ENCODE data around the gene CDH23.

The CDH23 gene

DNA sequence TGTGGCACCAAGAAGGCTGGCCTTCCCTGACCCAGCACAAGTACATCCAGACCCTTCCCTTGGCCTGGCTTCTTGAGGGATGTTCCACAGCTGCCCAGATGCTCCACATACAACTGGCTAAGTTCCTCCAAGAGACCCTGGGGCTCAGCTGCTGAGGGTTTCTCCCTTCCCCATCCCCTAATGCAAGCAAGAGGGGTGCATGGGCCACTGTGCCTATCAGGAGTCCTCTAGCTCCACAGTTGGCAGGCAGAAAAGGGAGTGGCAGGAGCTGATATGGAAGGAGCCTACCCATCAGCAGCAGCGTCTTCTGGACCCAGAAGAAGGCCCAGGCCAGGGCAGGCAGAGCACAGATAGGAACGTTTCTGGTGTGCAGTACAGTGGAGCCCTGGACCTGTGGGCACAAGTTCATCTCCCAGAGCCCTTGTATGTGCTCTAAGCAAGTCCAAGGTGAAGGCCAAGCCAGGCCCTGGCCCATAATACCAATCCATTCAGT is 350.4 kb downstream of the CDH23 start:
- Mint-ChIP-seq H3K27ac (peak overlapping the region; percentile 88), H3K27me3 (no peaks in the 10 kb centered on the region), H3K4me3 (no peak overlapping the region), H3K36me3 (ENCODE audit: low read depth) (peaks cover 41% of the 10 kb centered on the region), H3K9me3 (peaks cover 11% of the 10 kb centered on the region), H3K4me1 (ENCODE audit: low read depth) (peaks cover 100% of the 10 kb centered on the region)
- intact Hi-C loops (cut with micrococcal nuclease): loop anchor here (1.0 kb wide), 1 partner anchor 8 kb away; no protein-coding TSS in a partner anchor

- no peak overlapping the region for H3K4me3 Mint-ChIP-seq
- H3K27me3 Mint-ChIP-seq: no peaks in the 10 kb centered on the region
- intact Hi-C loops (cut with micrococcal nuclease): loop anchor here (1.0 kb wide), 1 partner anchor 9 kb away; no protein-coding TSS in a partner anchor
Observed at GRCh38 chr10:71747551-71748523, 351.1 kb downstream of the CDH23 start.

DNA sequence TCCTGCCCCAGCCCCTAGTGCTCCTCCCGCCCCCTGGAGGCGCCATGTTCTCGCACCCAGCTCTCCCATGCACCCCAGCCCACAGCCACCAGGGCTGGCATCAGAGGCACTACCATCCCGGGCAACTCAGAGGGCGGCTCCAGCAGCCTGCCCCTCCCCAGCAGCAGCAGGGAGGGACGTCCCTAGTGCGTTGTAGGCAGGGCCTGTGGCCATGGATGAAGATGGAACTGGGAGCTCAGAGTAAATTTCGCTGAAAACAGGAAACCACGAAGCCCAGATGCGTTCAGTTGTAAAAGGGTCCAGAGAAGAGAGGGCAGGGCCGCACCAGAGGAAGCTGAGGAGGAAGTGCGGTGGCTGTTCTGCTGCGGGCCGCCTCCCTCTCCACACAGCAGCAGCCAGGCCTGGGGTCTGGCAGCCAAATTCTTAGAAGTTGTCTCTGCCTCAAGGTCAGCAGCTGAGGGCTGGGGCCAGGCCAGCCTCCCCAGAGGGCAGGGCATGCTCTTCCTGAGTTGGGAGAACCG is 352.0 kb downstream of the CDH23 start:
- peak overlapping the region; percentile 46 for H3K4me3 Mint-ChIP-seq
- intact Hi-C loops (cut with micrococcal nuclease): no loop called here

More at GRCh38 chr10:71747551-71748523, 351.1 kb downstream of the CDH23 start:
- Mint-ChIP-seq H3K9me3 (peaks cover 3% of the 10 kb centered on the region), H3K4me1 (ENCODE audit: low read depth) (peaks cover 100% of the 10 kb centered on the region), H3K36me3 (ENCODE audit: low read depth) (peaks cover 41% of the 10 kb centered on the region), H3K27ac (peak overlapping the region; percentile 88)

DNA sequence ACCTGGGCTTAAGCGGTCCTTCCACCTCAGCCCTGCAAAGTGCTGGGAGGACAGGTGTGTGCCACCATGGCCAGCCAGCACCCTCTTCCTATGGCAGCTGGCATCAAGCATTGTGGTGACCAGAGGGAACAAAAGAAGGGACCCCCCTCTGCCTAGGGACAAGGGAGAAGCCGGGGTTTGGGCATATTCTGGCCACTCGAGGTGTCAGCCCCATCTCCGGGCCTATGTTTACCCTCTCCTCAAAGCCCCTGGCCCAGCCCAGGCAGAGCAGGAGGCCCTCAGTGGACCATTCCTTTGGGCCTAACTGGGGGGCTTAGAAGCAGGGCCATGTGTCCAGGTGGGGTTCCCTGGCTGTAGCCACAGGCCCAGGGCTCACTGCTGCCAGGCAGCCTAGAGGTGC is 352.7 kb downstream of the CDH23 start:
- no peaks in the 10 kb centered on the region for H3K9me3 Mint-ChIP-seq
- H3K27me3 Mint-ChIP-seq: no peaks in the 10 kb centered on the region
- intact Hi-C loops (cut with micrococcal nuclease): no loop called here
- H3K27ac Mint-ChIP-seq: peak overlapping the region; percentile 88
- peaks cover 100% of the 10 kb centered on the region for H3K4me1 Mint-ChIP-seq (ENCODE audit: low read depth)
- peaks cover 52% of the 10 kb centered on the region for H3K36me3 Mint-ChIP-seq (ENCODE audit: low read depth)
- H3K4me3 Mint-ChIP-seq: peak overlapping the region; percentile 14

More for the DNA sequence above, 352.0 kb downstream of the CDH23 start:
- Mint-ChIP-seq H3K4me1 (ENCODE audit: low read depth) (peaks cover 100% of the 10 kb centered on the region), H3K36me3 (ENCODE audit: low read depth) (peaks cover 45% of the 10 kb centered on the region), H3K27ac (peak overlapping the region; percentile 88), H3K9me3 (no peaks in the 10 kb centered on the region), H3K27me3 (no peaks in the 10 kb centered on the region)

DNA sequence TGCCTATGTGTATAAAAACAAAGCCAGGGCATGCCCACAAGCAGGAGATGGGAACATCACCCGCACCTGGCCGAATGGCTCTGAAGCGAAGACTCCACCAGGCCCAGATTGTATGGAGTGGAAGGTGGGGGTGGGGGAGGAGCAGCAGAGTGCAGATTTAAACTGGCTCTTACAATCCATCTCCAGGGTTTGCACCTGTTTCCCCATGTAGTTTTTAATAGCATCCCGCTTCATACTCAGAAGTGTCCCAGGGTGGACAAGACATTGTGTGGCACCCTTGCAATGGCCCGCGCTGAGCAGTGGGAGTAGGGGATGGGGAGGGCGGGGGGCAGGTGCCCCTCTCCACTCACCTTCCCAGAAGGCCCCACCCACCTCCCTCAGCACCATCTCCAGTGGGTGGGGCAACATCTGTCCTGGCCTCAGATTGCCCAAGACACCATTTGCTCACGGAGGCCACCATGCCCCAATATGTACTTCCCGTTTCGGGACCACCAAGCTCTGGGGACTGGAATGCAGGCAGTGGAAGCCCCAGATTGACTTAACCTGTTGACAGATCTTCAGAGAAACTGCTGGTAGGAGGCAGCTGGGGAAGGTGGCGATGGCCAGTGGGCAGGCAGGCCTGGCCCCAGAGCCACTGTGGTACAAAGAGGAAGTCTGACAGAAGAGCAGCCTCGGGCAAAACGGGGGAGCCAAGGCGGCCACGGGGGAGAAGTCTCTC is 353.6 kb downstream of the CDH23 start:
- Mint-ChIP-seq H3K27ac (peak overlapping the region; percentile 88), H3K4me3 (peak overlapping the region; percentile 36), H3K36me3 (ENCODE audit: low read depth) (peaks cover 61% of the 10 kb centered on the region), H3K27me3 (no peaks in the 10 kb centered on the region), H3K4me1 (ENCODE audit: low read depth) (peaks cover 100% of the 10 kb centered on the region), H3K9me3 (no peaks in the 10 kb centered on the region)
- intact Hi-C loops (cut with micrococcal nuclease): no loop called here

DNA sequence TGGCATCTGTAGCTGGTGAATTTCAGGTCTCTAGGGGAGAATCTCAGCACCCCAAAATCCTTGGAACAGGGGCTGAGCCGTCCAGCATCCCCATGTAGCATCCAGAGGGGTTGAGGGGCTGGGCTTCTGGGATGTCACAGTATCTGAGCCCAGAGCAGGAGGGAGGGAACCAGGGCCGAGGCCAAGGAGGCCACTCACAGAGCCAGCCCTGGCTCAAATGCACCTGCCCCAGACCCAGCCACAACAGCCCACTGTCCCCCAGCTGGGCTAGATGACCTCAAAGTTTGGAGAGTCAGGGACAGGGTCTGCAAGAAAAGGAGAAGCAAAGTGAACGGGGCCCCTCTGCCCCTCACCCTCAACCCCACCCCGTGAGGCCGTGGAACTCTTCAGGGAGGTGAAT is 354.3 kb downstream of the CDH23 start:
- intact Hi-C loops (cut with micrococcal nuclease): no loop called here
- Mint-ChIP-seq H3K36me3 (ENCODE audit: low read depth) (peaks cover 68% of the 10 kb centered on the region), H3K4me1 (ENCODE audit: low read depth) (peaks cover 100% of the 10 kb centered on the region), H3K4me3 (peak overlapping the region; percentile 36), H3K9me3 (no peaks in the 10 kb centered on the region), H3K27me3 (no peaks in the 10 kb centered on the region), H3K27ac (peak overlapping the region; percentile 88)

GRCh38 chr10:71751515-71752224 is 354.9 kb downstream of the CDH23 start:
- Mint-ChIP-seq H3K4me3 (no peak overlapping the region), H3K9me3 (no peaks in the 10 kb centered on the region), H3K4me1 (ENCODE audit: low read depth) (peaks cover 100% of the 10 kb centered on the region), H3K27ac (peak overlapping the region; percentile 88), H3K36me3 (ENCODE audit: low read depth) (peaks cover 72% of the 10 kb centered on the region), H3K27me3 (no peaks in the 10 kb centered on the region)
- intact Hi-C loops (cut with micrococcal nuclease): loop anchor here (2.0 kb wide), 1 partner anchor 15 kb away; no protein-coding TSS in a partner anchor

DNA sequence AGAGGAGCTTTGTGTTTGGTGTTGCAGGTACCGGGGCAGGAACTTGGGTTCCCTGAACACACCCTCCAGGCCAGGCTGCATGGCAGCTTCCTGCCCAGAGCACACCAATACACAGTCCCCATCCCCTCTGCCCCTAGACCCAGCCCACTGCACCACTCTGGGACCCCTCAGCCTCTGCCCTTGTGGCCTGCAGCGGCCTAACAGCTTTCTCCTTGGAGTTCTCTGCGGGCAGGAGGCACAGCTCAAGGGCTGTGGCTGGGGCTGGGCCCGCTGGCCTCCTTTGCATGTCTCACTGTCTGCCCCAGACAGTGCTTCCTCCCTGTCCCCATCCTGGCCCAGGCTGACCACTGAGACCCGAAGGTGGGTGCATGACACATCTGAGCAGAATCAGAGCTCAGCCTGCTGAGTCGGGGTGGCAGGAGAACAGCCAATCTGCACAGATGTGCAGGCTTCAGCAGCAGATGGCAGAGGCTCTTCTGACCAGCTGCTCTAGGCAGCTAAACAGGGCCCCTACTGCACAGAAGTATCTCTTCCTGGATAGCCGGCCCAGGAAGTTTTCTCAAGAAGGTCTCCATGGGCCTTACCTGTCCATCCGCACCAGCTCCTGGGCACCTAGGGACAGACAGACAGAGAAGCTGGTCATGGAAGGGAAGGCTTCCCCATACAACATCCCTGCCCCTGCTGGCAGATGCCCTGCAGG is 355.8 kb downstream of the CDH23 start:
- peaks cover 100% of the 10 kb centered on the region for H3K4me1 Mint-ChIP-seq (ENCODE audit: low read depth)
- intact Hi-C loops (cut with micrococcal nuclease): loop anchor here (2.0 kb wide), 1 partner anchor 16 kb away; no protein-coding TSS in a partner anchor
- peak overlapping the region; percentile 21 for H3K4me3 Mint-ChIP-seq
- H3K27ac Mint-ChIP-seq: peak overlapping the region; percentile 88
- peaks cover 76% of the 10 kb centered on the region for H3K36me3 Mint-ChIP-seq (ENCODE audit: low read depth)
- H3K27me3 Mint-ChIP-seq: no peaks in the 10 kb centered on the region
- H3K9me3 Mint-ChIP-seq: no peaks in the 10 kb centered on the region

DNA sequence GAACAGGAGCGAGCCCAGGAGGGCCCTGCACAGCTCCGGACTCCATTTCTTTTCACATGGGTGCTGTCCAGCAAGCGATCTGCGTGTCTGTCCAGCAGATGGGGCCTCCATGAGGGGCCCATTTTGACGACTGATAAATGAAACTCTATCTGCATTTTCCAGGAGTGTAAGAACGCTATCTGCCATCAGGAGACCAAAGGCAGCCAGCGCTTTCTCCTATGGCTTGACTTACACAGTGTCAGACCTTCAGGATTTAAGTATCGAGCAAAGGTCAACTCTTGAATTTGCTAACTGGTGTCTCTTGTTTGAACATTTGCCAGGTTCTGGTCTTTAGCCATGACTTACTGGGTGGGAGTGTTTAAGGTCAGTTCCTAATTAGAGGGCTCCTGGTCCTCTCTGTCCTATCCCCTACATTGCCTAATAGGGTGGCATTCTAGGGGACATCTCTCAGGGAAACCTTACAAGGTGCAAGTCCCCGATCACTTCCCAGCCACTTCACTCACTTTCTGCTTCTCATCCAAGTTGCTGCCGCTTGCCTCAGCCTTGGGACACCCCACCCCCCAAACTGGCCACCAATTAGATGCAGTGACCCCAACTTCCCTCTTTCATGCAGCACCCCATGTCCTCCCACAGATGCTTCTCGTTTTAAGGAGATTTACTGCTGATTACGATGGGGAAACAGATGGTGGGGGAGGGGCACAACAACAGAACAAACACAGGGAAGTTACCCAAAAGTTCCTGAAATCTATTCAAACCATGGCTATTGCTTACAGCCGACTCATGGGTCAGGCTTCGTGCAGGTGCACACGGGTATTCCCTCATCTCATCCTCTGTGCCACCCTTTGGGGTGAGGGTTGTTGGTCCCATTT is 356.6 kb downstream of the CDH23 start:
- Mint-ChIP-seq H3K4me1 (ENCODE audit: low read depth) (peaks cover 100% of the 10 kb centered on the region), H3K27me3 (no peaks in the 10 kb centered on the region), H3K27ac (peak overlapping the region; percentile 88), H3K36me3 (ENCODE audit: low read depth) (peaks cover 84% of the 10 kb centered on the region), H3K9me3 (no peaks in the 10 kb centered on the region), H3K4me3 (peak overlapping the region; percentile 21)
- intact Hi-C loops (cut with micrococcal nuclease): loop anchor here (2.0 kb wide), 1 partner anchor 17 kb away; no protein-coding TSS in a partner anchor

DNA sequence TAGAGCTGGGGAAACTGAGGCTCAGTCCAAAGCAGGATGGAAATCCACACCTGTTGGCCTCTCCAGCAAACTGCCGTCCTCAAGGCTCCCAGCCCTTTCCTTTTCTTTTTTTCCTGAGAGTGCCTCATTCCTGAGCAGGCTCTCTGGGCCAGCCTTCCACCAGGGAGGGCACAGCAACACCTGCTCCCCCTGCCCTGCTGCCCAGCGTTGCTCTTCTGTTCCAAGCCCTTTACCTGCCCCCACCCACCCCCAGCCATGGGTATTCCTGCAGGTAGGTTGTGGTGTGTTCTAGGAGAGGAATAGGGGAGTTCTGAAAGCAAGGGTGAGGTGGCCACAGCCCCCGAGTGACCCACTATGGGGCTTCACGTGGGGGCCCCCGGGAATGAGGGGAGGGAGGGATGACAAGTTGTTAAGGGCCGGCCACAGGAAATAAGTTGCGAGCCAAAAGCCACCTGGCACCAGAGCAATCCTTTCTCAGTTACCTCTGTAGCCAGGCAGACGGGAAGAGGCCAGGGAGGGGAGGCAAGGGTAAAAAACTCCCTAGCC is 357.3 kb downstream of the CDH23 start:
- Mint-ChIP-seq H3K36me3 (ENCODE audit: low read depth) (peaks cover 91% of the 10 kb centered on the region), H3K4me1 (ENCODE audit: low read depth) (peaks cover 95% of the 10 kb centered on the region), H3K4me3 (peak overlapping the region; percentile 18), H3K9me3 (no peaks in the 10 kb centered on the region), H3K27ac (peak overlapping the region; percentile 88), H3K27me3 (no peaks in the 10 kb centered on the region)
- intact Hi-C loops (cut with micrococcal nuclease): loop anchor here (2.0 kb wide), 1 partner anchor 17 kb away; no protein-coding TSS in a partner anchor

DNA sequence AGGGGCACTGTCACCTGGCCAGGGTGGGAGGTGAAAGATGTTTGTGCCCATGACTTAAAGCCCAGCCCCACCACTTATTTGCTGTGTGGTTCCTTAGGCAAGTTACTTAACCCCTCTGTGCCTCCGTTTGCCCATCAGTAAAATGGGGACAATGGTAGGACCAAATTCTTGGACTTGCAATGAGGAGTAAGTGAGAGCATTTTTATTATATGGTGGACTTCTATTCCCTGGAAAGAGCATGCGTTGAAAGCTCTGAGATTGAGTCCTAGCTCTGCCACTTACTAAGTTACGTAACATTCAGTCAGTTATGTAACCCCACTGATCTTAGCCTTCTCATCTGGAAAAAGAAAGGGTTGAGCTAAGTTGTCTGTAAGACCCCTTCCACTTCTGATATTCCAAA is 357.8 kb downstream of the CDH23 start:
- no peak overlapping the region for H3K4me3 Mint-ChIP-seq
- H3K9me3 Mint-ChIP-seq: no peaks in the 10 kb centered on the region
- peaks cover 89% of the 10 kb centered on the region for H3K4me1 Mint-ChIP-seq (ENCODE audit: low read depth)
- peak overlapping the region; percentile 88 for H3K27ac Mint-ChIP-seq
- intact Hi-C loops (cut with micrococcal nuclease): no loop called here
- peaks cover 92% of the 10 kb centered on the region for H3K36me3 Mint-ChIP-seq (ENCODE audit: low read depth)
- no peaks in the 10 kb centered on the region for H3K27me3 Mint-ChIP-seq

All from dendritic cell treated with granulocyte-macrophage colony-stimulating factor and Interleukin-4, amounts not matched to agents 40 ng/mL and 50 ng/mL, for 4 days (primary cell).